HFFc6 (cell line): Measurements from ENCODE around the gene ZNF681. TPM values are rescaled to one million over a fixed set of nuclear protein-coding genes. Genes with fewer than 3 reads are reported as not detected.
A peak's percentile ranks its signal among the peaks of the same experiment; 100 is the strongest.

Experiments
- DNase-seq: peaks from one replicate; pipeline ENCODE4 v3.0.0-alpha.2; 2018
- H3K27ac Mint-ChIP-seq: 2 replicates; pipeline ENCODE4 v1.8.0; 2020; ENCODE audit warnings: mild to moderate bottlenecking, mixed read lengths
- H3K27me3 Mint-ChIP-seq: 2 replicates; pipeline ENCODE4 v1.8.0; 2021; ENCODE audit warnings: mild to moderate bottlenecking, moderate library complexity, mixed read lengths; ENCODE audit not compliant: insufficient read depth
- H3K36me3 Mint-ChIP-seq: 2 replicates; pipeline ENCODE4 v1.8.0; 2021; ENCODE audit warnings: low read depth, mixed read lengths
- H3K4me1 Mint-ChIP-seq: 2 replicates; pipeline ENCODE4 v1.8.0; 2020; ENCODE audit warnings: low read depth, mixed read lengths
- H3K4me3 Mint-ChIP-seq: 2 replicates; pipeline ENCODE4 v1.8.0; 2020; ENCODE audit warnings: mild to moderate bottlenecking, moderate library complexity, mixed read lengths
- H3K9me3 Mint-ChIP-seq: 2 replicates; pipeline ENCODE4 v1.8.0; 2020; ENCODE audit warnings: mild to moderate bottlenecking, mixed read lengths
- long read RNA-seq: library from polyadenylated mRNA; unstranded; transcript quantifications from one replicate; pipeline ENCODE4 v2.0.0, GENCODE V29; 2019
- total RNA-seq, 6 experiments: library from RNA; stranded (reverse); fragmentation: NEBNext Ultra II Directional; extraction: Animal tissue kit (Norgen Biotek cat#: 25700); gene quantifications; 2 replicates in 1 of 6; 3 replicates in 5 of 6; pipeline ENCODE4 v1.2.3, GENCODE V29; 2021
- TF ChIP-seq, protein P1 (sequence below): fragments of 200-600 bp; sonication (generic); IDR thresholded peaks from 2 replicates; pipeline ENCODE4 v1.5.0; 2021; ENCODE audit warnings: antibody characterized with exemption, mild to moderate bottlenecking

Gene ZNF681
- total RNA-seq: 1 to 10 TPM in 5 of 6 experiments, under 1 TPM in 1; 0.45 to 1.9 (median 1.4) TPM
- long read RNA-seq, full-length matches to known transcripts: 1 of 1 reads
- long read RNA-seq, partial matches to known transcripts: 0 of 1 reads
- long read RNA-seq, other reads (novel, unspliced or antisense): 0 of 1 reads

DNA sequence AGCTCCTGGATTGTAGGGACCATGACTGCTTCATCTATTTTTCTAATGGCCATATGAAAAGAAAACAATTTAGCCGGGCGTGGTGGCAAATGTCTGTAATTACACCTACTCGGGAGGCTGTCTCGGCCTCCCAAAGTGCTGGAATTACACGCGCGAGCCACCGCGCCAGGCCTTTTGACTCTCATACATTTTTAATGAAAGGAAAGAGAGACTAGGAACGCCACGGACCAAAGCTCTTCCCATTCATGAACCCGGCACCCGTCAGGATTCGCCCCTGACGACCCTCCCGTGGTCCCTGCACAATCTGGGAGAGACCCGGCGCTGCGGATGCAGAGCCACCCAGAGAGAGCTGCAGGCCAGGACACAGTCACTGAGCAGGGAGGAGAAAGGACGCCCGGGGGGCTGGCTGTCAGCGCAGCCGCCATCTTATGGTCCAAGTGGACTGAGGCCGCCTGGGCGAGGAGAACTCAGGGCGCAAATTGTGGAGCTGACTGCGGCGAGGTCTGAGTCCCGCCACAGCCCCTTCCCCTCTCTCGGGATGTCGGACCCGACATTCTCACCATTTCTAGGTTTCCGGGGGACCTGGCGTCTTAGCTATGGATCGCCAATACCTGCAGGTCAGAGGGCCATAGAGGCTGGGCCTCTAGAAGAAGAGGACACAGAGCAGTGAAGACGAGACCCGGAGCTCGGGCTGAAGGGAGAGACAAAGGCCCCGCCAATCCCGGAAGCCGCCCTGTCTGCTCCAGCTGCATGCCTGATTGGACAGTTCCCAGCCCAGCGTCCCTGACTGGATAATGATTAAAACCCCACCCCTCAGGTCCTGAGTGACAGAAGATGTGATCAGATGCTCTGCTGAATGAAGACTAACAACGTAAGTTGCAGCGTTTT, at the start of gene ZNF681:
Gene ZNF681, minus strand, starts transcription at position 705 of the 888 bp plus-strand sequence. Its CDS starts 142 bp downstream, at position 563.
- Mint-ChIP-seq H3K36me3 (peaks cover 29% of the 10 kb centered on the region), H3K27me3 (peaks cover 2% of the 10 kb centered on the region; the same call in 1 of the 2 replicates), H3K9me3 (peaks cover 28% of the 10 kb centered on the region), H3K27ac (peak within 1 kb of the TSS; percentile 88), H3K4me3 (peak within 1 kb of the TSS; percentile 93), H3K4me1 (peaks cover 9% of the 10 kb centered on the region; the same call in 1 of the 2 replicates)
- TF ChIP-seq, protein P1, sequence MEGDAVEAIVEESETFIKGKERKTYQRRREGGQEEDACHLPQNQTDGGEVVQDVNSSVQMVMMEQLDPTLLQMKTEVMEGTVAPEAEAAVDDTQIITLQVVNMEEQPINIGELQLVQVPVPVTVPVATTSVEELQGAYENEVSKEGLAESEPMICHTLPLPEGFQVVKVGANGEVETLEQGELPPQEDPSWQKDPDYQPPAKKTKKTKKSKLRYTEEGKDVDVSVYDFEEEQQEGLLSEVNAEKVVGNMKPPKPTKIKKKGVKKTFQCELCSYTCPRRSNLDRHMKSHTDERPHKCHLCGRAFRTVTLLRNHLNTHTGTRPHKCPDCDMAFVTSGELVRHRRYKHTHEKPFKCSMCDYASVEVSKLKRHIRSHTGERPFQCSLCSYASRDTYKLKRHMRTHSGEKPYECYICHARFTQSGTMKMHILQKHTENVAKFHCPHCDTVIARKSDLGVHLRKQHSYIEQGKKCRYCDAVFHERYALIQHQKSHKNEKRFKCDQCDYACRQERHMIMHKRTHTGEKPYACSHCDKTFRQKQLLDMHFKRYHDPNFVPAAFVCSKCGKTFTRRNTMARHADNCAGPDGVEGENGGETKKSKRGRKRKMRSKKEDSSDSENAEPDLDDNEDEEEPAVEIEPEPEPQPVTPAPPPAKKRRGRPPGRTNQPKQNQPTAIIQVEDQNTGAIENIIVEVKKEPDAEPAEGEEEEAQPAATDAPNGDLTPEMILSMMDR: peak; percentile 56
- DNase-seq: peak; percentile 86

DNA sequence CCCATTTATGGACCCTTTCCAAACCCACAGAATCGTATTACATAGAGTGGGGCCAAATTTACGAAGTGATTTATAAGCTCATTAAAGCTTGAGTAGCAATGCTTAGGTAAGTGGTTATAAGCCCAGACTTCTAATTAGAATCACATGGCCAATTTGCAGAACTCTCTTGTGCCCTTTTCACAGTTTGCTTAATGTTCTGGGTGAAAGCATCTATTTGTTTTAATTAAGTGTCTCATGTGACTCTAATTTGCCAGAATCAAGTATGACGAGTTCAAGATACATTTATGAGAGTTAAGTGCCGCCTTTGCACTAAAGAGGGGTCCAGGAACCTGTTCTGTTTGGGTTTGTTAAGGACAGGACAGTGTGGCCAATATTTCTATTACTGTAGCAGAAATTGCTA, 46.0 kb upstream of the ZNF681 start:
- Mint-ChIP-seq H3K27me3 (no peaks in the 10 kb centered on the region; the same call in 1 of the 2 replicates), H3K36me3 (peaks cover 5% of the 10 kb centered on the region; the same call in 1 of the 2 replicates), H3K9me3 (peaks cover 21% of the 10 kb centered on the region; the same call in 1 of the 2 replicates), H3K27ac (no peak overlapping the region), H3K4me3 (no peak overlapping the region), H3K4me1 (peaks cover 8% of the 10 kb centered on the region; the same call in 1 of the 2 replicates)
- DNase-seq: no peak
- TF ChIP-seq, protein P1: no peak

DNA sequence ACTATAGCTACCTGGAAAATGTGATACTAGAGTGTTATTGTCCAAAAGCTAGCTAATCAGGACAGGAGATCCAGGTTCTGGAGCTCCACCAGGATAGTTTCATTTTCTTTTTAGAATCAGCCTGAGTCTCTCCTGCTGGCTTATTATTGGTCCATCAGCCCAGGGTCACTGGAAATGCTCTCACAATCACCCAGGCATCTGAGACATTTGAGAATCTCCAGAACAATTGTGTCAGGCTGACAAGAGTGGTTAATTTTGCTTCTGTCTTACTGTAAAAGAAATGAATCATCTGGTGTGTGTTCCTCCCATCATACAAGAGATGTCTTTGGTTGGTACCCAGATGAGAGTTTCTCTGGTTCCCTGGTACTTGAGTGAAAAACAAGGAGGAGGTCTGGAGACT, 43.6 kb upstream of the ZNF681 start:
- TF ChIP-seq, protein P1: no peak
- Mint-ChIP-seq H3K27me3 (no peaks in the 10 kb centered on the region; the same call in 1 of the 2 replicates), H3K9me3 (peaks cover 16% of the 10 kb centered on the region), H3K4me1 (peaks cover 11% of the 10 kb centered on the region; the same call in 1 of the 2 replicates), H3K36me3 (peaks cover 4% of the 10 kb centered on the region; the same call in 1 of the 2 replicates), H3K27ac (no peak overlapping the region), H3K4me3 (peak overlapping the region; percentile 21; the same call in 1 of the 2 replicates)
- no peak for DNase-seq

DNA sequence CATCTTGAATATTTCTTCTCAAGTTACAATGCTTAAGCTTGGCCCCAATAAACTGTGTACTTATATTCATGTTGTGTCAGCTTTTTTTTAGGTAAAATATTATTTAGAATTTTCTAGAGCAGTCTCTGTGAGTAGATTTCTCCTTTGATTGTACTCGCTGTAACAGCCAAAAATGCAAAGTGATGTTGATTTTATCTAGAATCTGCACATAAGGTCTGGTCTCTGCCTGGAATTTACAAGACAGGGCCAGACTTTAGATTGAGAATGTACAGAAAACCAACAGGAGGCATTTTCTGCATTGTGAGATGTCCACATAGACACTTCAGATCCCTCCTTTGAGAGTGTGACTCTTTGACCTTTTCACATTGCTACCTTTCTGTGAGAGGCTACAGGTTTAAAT, 43.1 kb upstream of the ZNF681 start:
- DNase-seq: no peak
- Mint-ChIP-seq H3K27ac (no peak overlapping the region), H3K4me3 (peak overlapping the region; percentile 21; the same call in 1 of the 2 replicates), H3K9me3 (peaks cover 19% of the 10 kb centered on the region), H3K4me1 (peaks cover 11% of the 10 kb centered on the region; the same call in 1 of the 2 replicates), H3K27me3 (no peaks in the 10 kb centered on the region; the same call in 1 of the 2 replicates), H3K36me3 (peaks cover 4% of the 10 kb centered on the region; the same call in 1 of the 2 replicates)
- TF ChIP-seq, protein P1: no peak

DNA sequence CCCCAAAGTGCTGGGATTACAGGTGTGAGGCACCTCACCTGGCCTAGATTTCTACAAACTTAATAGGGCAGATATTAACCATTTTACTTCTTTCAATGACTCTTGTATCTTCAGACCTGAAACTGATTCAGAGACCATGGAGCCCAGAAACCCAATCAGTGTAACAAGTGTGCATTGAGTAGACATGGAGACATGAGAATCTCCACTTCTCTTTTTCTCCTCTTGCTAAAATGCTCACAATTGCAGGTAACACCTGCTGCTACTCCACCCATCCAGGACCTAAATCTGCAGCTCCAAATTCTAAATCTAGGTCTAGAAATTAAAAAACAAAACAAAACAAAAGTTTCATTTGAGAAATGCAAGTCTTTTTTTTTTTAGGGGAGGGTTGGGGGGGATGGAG, 42.2 kb upstream of the ZNF681 start:
- Mint-ChIP-seq H3K4me3 (no peak overlapping the region), H3K9me3 (peaks cover 22% of the 10 kb centered on the region), H3K4me1 (peaks cover 11% of the 10 kb centered on the region; the same call in 1 of the 2 replicates), H3K27ac (no peak overlapping the region), H3K27me3 (no peaks in the 10 kb centered on the region; the same call in 1 of the 2 replicates), H3K36me3 (peaks cover 8% of the 10 kb centered on the region; the same call in 1 of the 2 replicates)
- TF ChIP-seq, protein P1: no peak
- DNase-seq: no peak
